ENCODE measurements around the gene MIOS.

GRCh38 chr7:7581531-7582179 lies 15.0 kb downstream of the MIOS start:
- TF ChIP-seq CTCF (IDR thresholded peaks at IDR 0.05) (no peak), POLR2A (IDR thresholded peaks at IDR 0.05; ENCODE audit: low read length) (no peak), CEBPB (IDR thresholded peaks at IDR 0.05) (no peak), SMC3 (IDR thresholded peaks at IDR 0.05) (no peak), KDM5A (IDR thresholded peaks at IDR 0.05) (no peak), RNF2 (IDR thresholded peaks at IDR 0.05; ENCODE audit: borderline replicate concordance, low read depth) (no peak), SREBF2 (IDR thresholded peaks at IDR 0.05) (no peak), BCL3 (IDR thresholded peaks at IDR 0.05) (no peak), RAD21 (conservative IDR thresholded peaks at IDR 0.05 in 1 of 2, IDR thresholded peaks at IDR 0.05 in 1 of 2) (no peak), HDAC2 (IDR thresholded peaks at IDR 0.05) (no peak), CHD2 (IDR thresholded peaks at IDR 0.05; ENCODE audit: low read length, partially characterized antibody) (no peak)

Measured in A549 (cell line).